Brain microvascular endothelial cell (primary cell): Measurements from ENCODE around the gene RFC4.
A peak's percentile ranks its signal among the peaks of the same experiment; 100 is the strongest.

Source experiments
- DNase-seq: peaks from one replicate; pipeline ENCODE4 v3.0.0-alpha.2; 2020
- H3K27ac ChIP-seq: fragments of 250-450 bp; sonication (Bioruptor Pico); 2 replicates; pipeline ENCODE4 v1.5.1; 2020; ENCODE audit warnings: mild to moderate bottlenecking, moderate library complexity
- H3K27me3 ChIP-seq: fragments of 250-450 bp; sonication (Bioruptor Pico); replicated peaks from 2 replicates; pipeline ENCODE4 v1.5.1; 2020; ENCODE audit warnings: mild to moderate bottlenecking
- H3K36me3 ChIP-seq: fragments of 250-450 bp; sonication (Bioruptor Pico); replicated peaks from 2 replicates; pipeline ENCODE4 v1.5.1; 2020; ENCODE audit warnings: mild to moderate bottlenecking
- H3K4me3 ChIP-seq: 2 replicates; pipeline ENCODE4 v1.5.1; 2011; ENCODE audit warnings: low read depth, mild to moderate bottlenecking, control low read depth, low read length, moderate library complexity
- CTCF ChIP-seq: IDR thresholded peaks from 2 replicates; pipeline ENCODE4 v1.5.1; 2011; ENCODE audit warnings: low read depth, mild to moderate bottlenecking, moderate library complexity, low read length, control low read depth, inconsistent platforms; ENCODE audit errors: missing control alignments
- in situ Hi-C: cut with HindIII; loops from 2 replicates; pipeline ENCODE4 v1.10.0; 2017; ENCODE audit warnings: low sequenced_read_pairs, low pct_ligation_motif_present

RFC4 gene

GRCh38 chr3:186754006-186754405 is 52.3 kb downstream of the RFC4 start:
- H3K27me3 ChIP-seq = no peaks in the 10 kb centered on the region
- DNase-seq = peak; percentile 61
- in situ Hi-C loops = no loop called here
- no peak overlapping the region for H3K4me3 ChIP-seq
- peak overlapping the region; percentile 57 for H3K27ac ChIP-seq
- no peak for TF ChIP-seq CTCF
- no peaks in the 10 kb centered on the region for H3K36me3 ChIP-seq

GRCh38 chr3:186751480-186751879 is 54.8 kb downstream of the RFC4 start:
- H3K27ac ChIP-seq = no peak overlapping the region
- in situ Hi-C loops = no loop called here
- no peak overlapping the region for H3K4me3 ChIP-seq
- H3K27me3 ChIP-seq = no peaks in the 10 kb centered on the region
- no peaks in the 10 kb centered on the region for H3K36me3 ChIP-seq
- TF ChIP-seq CTCF = no peak
- DNase-seq = no peak

GRCh38 chr3:186750316-186750715 is 56.0 kb downstream of the RFC4 start:
- Histone ChIP-seq H3K4me3 (no peak overlapping the region), H3K27me3 (no peaks in the 10 kb centered on the region), H3K27ac (no peak overlapping the region), H3K36me3 (no peaks in the 10 kb centered on the region)
- no peak for DNase-seq
- in situ Hi-C loops = no loop called here
- TF ChIP-seq CTCF = no peak

- in situ Hi-C loops = no loop called here
- peak; percentile 64 for DNase-seq
- TF ChIP-seq CTCF = no peak
- Histone ChIP-seq H3K27me3 (no peaks in the 10 kb centered on the region), H3K27ac (no peak overlapping the region), H3K4me3 (no peak overlapping the region), H3K36me3 (no peaks in the 10 kb centered on the region)
Measured at GRCh38 chr3:186746008-186746407, 60.3 kb downstream of the RFC4 start.

GRCh38 chr3:186743666-186744065 is 62.6 kb downstream of the RFC4 start:
- no peaks in the 10 kb centered on the region for H3K27me3 ChIP-seq
- no peak for TF ChIP-seq CTCF
- no peak overlapping the region for H3K4me3 ChIP-seq
- in situ Hi-C loops = no loop called here
- DNase-seq = no peak
- no peak overlapping the region for H3K27ac ChIP-seq
- H3K36me3 ChIP-seq = no peaks in the 10 kb centered on the region

- Histone ChIP-seq H3K27me3 (no peaks in the 10 kb centered on the region), H3K36me3 (no peaks in the 10 kb centered on the region), H3K4me3 (no peak overlapping the region), H3K27ac (no peak overlapping the region)
- in situ Hi-C loops = no loop called here
- DNase-seq = no peak
- no peak for TF ChIP-seq CTCF
Measured at GRCh38 chr3:186742618-186743380, 63.5 kb downstream of the RFC4 start.
